SU-DHL-6 (cell line): ENCODE measurements around the gene ASB12.
A peak's percentile ranks its signal among the peaks of the same experiment; 100 is the strongest.

Experiments
- H2AFZ ChIP-seq: fragments of 200-600 bp; sonication (generic); 2 replicates; pipeline ENCODE4 v1.6.1; 2014; ENCODE audit warnings: low read depth, mild to moderate bottlenecking, moderate library complexity, mixed read lengths, antibody characterized with exemption, low read length; ENCODE audit not compliant: severe bottlenecking
- H3F3A ChIP-seq: fragments of 200-600 bp; shearing (Covaris generic); 2 replicates; pipeline ENCODE4 v1.6.0; 2016; ENCODE audit warnings: antibody characterized with exemption, mild to moderate bottlenecking; ENCODE audit not compliant: insufficient read depth
- H3K27ac ChIP-seq: fragments of 200-600 bp; sonication (generic); 2 replicates; pipeline ENCODE4 v1.5.1; 2016; ENCODE audit warnings: low read depth, mild to moderate bottlenecking, low read length, moderate library complexity, mixed read lengths
- H3K27me3 ChIP-seq: fragments of 200-600 bp; sonication (generic), shearing (Covaris generic); 2 replicates; pipeline ENCODE4 v1.6.0; 2014; ENCODE audit warnings: mild to moderate bottlenecking, low read length
- H3K36me3 ChIP-seq: fragments of 200-600 bp; sonication (generic); 2 replicates; pipeline ENCODE4 v1.6.1; 2014; ENCODE audit warnings: mild to moderate bottlenecking, low read length, mixed read lengths
- H3K4me2 ChIP-seq: fragments of 300-600, 200-600 bp; shearing (Covaris generic), sonication (generic); 2 replicates; pipeline ENCODE4 v1.6.0; 2014; ENCODE audit warnings: low read length, low read depth, mild to moderate bottlenecking; ENCODE audit not compliant: poor library complexity, severe bottlenecking
- H3K4me3 ChIP-seq: fragments of 200-600 bp; sonication (generic); 2 replicates; pipeline ENCODE4 v1.5.1; 2014; ENCODE audit warnings: antibody characterized with exemption, low read length, mild to moderate bottlenecking, mixed read lengths; ENCODE audit not compliant: insufficient read depth, poor library complexity, severe bottlenecking
- H3K79me2 ChIP-seq: fragments of 200-600 bp; sonication (generic); 2 replicates; pipeline ENCODE4 v1.6.1; 2014; ENCODE audit warnings: mild to moderate bottlenecking, low read length, moderate library complexity; ENCODE audit not compliant: insufficient read depth
- H3K9ac ChIP-seq: fragments of 200-600 bp; sonication (generic); 2 replicates; pipeline ENCODE4 v1.7.0; 2014; ENCODE audit warnings: mild to moderate bottlenecking, low read length
- H3K9me2 ChIP-seq: fragments of 200-600 bp; sonication (generic); replicated peaks from 2 replicates; pipeline ENCODE4 v1.6.1; 2014; ENCODE audit warnings: low read length; ENCODE audit not compliant: insufficient read depth
- H3K9me3 ChIP-seq: fragments of 200-600 bp; sonication (generic); 2 replicates; pipeline ENCODE4 v1.6.1; 2014; ENCODE audit warnings: low read length, mixed read lengths; ENCODE audit not compliant: insufficient read depth
- H4K20me1 ChIP-seq: fragments of 200-600 bp; sonication (generic); 2 replicates; pipeline ENCODE4 v1.6.1; 2014; ENCODE audit warnings: low read depth, mild to moderate bottlenecking, antibody characterized with exemption, low read length, moderate library complexity, mixed read lengths
- EZH2phosphoT487 ChIP-seq: fragments of 200-600 bp; sonication (generic), shearing (Covaris generic); conservative IDR thresholded peaks from 2 replicates; pipeline ENCODE4 v1.6.1; 2018; ENCODE audit warnings: mild to moderate bottlenecking, antibody characterized with exemption, low read length, moderate library complexity, mixed read lengths
- TF ChIP-seq, protein P1 (sequence below): fragments of 200-600 bp; sonication (generic); IDR thresholded peaks from one replicate; pipeline ENCODE4 v1.5.1; 2017; ENCODE audit warnings: antibody characterized with exemption, mild to moderate bottlenecking, low read length, moderate library complexity; ENCODE audit not compliant: insufficient read depth, poor library complexity, severe bottlenecking

Gene ASB12

DNA sequence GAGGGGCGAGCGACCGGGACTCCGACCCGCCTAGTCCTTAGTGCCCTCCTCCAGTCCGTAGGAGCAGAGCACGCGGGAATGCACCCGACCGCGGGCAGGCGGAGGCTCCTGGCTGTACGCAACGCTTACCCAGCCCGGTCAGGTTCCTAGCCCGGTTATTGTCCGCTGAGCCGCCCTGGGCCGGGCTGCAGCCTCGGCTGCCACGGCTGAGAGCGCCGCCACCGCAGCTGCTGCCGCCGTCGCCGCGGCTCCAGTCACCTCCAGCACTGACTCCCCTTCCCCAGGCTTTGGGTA is 25.0 kb downstream of the ASB12 start, which contains the start of gene AMER1:
Gene AMER1 (minus strand): TSS at position 268 of the 294 bp plus-strand sequence. CDS start 12,422 bp downstream, outside the sequence.
- no peaks in the 10 kb centered on the region for H3K36me3 ChIP-seq
- H3K9me3 ChIP-seq = no peaks in the 10 kb centered on the region
- peak within 1 kb of the TSS; percentile 86 for H2AFZ ChIP-seq
- H3F3A ChIP-seq = no peaks in the 10 kb centered on the region
- peak within 1 kb of the TSS; percentile 66 for H3K4me3 ChIP-seq
- peak within 1 kb of the TSS; percentile 71 for H3K9ac ChIP-seq
- H3K9me2 ChIP-seq = no peaks in the 10 kb centered on the region
- TF ChIP-seq, protein P1, sequence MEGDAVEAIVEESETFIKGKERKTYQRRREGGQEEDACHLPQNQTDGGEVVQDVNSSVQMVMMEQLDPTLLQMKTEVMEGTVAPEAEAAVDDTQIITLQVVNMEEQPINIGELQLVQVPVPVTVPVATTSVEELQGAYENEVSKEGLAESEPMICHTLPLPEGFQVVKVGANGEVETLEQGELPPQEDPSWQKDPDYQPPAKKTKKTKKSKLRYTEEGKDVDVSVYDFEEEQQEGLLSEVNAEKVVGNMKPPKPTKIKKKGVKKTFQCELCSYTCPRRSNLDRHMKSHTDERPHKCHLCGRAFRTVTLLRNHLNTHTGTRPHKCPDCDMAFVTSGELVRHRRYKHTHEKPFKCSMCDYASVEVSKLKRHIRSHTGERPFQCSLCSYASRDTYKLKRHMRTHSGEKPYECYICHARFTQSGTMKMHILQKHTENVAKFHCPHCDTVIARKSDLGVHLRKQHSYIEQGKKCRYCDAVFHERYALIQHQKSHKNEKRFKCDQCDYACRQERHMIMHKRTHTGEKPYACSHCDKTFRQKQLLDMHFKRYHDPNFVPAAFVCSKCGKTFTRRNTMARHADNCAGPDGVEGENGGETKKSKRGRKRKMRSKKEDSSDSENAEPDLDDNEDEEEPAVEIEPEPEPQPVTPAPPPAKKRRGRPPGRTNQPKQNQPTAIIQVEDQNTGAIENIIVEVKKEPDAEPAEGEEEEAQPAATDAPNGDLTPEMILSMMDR = no peak
- TF ChIP-seq EZH2phosphoT487 = no peak
- H3K27ac ChIP-seq = peak within 1 kb of the TSS; percentile 35; the same call in 1 of the 2 replicates
- H3K4me2 ChIP-seq = peak within 1 kb of the TSS; percentile 83
- H4K20me1 ChIP-seq = no peaks in the 10 kb centered on the region
- no peaks in the 10 kb centered on the region for H3K79me2 ChIP-seq
- no peaks in the 10 kb centered on the region for H3K27me3 ChIP-seq

- TF ChIP-seq EZH2phosphoT487 = no peak
- TF ChIP-seq, protein P1 = no peak
- Histone ChIP-seq H3F3A (no peaks in the 10 kb centered on the region), H3K9me3 (no peaks in the 10 kb centered on the region), H3K36me3 (no peaks in the 10 kb centered on the region), H4K20me1 (no peaks in the 10 kb centered on the region), H3K4me3 (peak overlapping the region; percentile 66), H3K4me2 (peak overlapping the region; percentile 65), H3K79me2 (no peaks in the 10 kb centered on the region), H3K27me3 (no peaks in the 10 kb centered on the region), H3K9ac (peak overlapping the region; percentile 71), H2AFZ (peak overlapping the region; percentile 71), H3K9me2 (no peaks in the 10 kb centered on the region), H3K27ac (peak overlapping the region; percentile 35; the same call in 1 of the 2 replicates)
Measured at GRCh38 chrX:64204701-64205440, 25.5 kb downstream of the ASB12 start.

- Histone ChIP-seq H3K36me3 (no peaks in the 10 kb centered on the region), H3K9ac (peak overlapping the region; percentile 71), H3K27ac (no peak overlapping the region), H3K27me3 (no peaks in the 10 kb centered on the region), H3K9me2 (no peaks in the 10 kb centered on the region), H2AFZ (no peak overlapping the region), H3K9me3 (no peaks in the 10 kb centered on the region), H4K20me1 (no peaks in the 10 kb centered on the region), H3F3A (no peaks in the 10 kb centered on the region), H3K4me2 (peak overlapping the region; percentile 65), H3K79me2 (no peaks in the 10 kb centered on the region), H3K4me3 (peak overlapping the region; percentile 66)
- TF ChIP-seq EZH2phosphoT487 = no peak
- TF ChIP-seq, protein P1 = no peak
Measured at GRCh38 chrX:64204252-64204651, 26.2 kb downstream of the ASB12 start.
